ENCODE measurements around the gene IGSF21.

The IGSF21 gene

GRCh38 chr1:18394563-18395156, 287.1 kb downstream of the IGSF21 start:
- no peak for DNase-seq (ENCODE audit: low read depth in 1 of 2, low spot score in 1 of 2)

DNA sequence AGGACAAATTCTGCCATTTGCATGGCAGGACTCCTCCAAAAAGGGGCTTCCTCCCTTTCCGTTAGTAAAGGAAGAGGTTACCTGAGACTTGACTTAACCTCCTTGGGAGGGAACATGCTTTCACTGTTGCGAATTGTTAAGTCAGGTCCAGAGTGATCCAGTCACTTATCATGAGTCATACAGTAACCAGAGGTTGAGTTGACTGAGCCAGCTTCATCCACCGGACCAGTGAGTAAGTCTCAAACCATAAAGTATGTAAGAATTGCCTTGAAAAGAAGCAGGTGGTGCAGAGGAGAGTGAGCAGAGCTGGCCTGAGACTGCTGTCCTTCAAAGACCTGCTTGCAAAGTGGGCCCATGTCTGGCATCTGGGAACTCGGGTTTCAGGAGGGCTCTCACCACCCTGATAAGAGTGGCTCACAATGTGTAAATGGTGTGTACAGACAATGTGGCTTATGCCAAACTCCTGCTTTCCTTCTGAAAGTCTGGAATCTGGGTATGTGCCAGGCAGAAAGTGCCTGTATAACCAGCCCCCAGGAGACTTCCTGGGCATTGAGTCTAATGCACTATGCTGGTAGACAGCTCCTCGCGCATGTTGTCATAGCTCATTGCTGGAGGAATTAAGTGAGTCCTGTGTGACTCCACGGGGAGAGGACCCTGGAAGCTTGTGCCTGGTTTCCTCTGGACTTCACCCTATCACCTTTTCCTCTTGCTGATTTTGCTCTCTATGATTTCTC, 288.8 kb downstream of the IGSF21 start:
- DNase-seq (ENCODE audit: low read depth in 1 of 2, low spot score in 1 of 2), result no peak

DNA sequence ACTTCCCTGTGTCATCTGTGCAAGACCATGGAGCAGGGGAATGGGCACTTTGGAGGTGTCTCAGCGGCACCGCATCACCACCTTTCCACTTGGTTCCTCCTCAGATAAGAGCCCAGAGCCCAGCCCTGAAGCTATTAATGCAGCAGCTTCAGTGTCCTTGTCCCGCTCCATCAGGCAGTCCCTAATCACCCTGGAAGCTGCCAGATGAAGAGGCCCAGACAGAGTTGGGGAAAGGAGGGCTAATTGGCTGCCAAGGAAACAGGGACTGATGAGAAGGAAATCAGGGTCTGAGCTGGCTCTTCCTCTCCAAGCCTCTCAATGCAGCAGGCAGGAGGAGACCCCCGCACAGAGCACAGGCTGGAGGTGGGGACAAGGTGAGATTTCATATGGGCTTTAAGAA, 290.0 kb downstream of the IGSF21 start:
- no peak for DNase-seq (ENCODE audit: low read depth in 1 of 2, low spot score in 1 of 2)

GRCh38 chr1:18398791-18399530, 291.4 kb downstream of the IGSF21 start:
- no peak for DNase-seq (ENCODE audit: low read depth in 1 of 2, low spot score in 1 of 2)

DNA sequence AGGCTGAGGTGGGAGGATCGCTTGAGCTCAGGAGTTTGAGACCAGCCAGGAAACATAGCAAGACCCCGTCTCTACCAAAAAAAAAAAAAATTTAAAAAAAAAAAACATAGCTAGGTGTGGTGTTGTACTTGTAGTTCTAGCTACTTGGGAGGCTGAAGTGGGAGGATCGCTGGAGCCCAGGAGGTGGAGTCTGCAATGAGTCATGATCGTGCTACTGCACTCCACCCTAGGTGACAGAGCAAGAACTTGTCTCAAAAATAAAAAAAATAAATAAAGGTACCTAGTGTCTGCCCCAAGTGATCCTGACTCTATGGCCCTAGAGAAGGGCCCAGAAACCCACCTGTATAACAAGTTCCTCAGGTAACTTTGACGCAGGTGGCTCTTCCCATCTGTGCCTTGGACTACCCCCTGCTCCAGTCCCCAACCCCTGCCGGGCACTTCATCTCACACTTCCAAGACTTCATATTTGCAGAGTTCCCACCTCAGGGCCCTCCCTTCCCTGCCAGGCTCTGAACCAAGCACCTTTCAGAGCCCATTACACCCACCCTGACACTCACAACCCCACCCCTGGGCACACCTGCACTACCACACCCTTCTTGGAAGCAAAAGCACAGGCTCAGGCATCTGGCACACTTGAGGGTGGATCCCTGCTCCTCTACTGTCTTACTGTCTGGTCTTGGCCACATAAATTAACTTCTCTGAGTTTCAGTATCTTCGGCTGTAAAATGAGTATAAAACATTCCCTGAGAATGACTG, 292.9 kb downstream of the IGSF21 start:
- no peak for DNase-seq (ENCODE audit: low read depth in 1 of 2, low spot score in 1 of 2)

DNA sequence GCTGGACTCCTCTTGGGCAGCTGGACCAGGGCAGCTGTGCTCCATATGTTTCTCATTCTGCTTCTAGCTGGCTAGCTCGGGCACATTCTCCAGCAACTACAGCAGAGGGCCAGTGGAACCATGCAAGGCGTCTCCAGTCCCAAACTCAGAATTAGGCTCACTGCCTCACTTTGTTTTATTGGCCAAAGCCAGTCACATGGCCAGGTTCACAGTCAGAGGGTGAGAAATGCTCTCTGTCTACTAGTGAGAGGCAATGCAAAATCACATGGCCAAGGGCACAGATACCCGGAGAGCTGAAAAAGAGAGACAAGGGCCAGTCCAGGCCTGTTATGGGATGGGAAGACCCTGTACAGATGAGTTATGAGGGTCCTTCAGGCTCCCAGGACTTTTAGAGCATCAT, 294.3 kb downstream of the IGSF21 start:
- no peak for DNase-seq (ENCODE audit: low read depth in 1 of 2, low spot score in 1 of 2)

DNA sequence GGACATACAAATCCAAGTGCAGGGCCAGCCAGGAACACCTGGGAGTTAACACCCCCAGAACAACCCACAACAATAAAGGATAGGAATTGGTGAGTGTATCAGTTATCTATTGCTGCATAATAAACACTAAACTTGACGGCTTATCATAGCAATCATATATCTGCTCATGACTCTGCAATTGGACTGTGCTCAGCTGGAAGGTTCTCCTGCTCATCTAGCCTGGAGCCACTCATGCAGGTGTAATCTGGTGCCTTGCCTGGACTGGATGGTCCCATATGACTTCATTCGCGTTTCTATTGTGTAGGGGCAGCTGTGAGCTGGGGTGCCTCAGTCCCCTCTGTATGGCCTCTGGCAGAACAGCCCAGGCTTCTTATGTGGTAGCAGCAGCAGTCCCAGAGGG, 296.9 kb downstream of the IGSF21 start:
- DNase-seq (ENCODE audit: low read depth in 1 of 2, low spot score in 1 of 2), result no peak

- no peak for DNase-seq (ENCODE audit: low read depth in 1 of 2, low spot score in 1 of 2)
Observed at GRCh38 chr1:18407166-18408045, 299.8 kb downstream of the IGSF21 start.

- no peak for DNase-seq (ENCODE audit: low read depth in 1 of 2, low spot score in 1 of 2)
Observed at GRCh38 chr1:18408656-18409370, 301.2 kb downstream of the IGSF21 start.

- DNase-seq (ENCODE audit: low read depth in 1 of 2, low spot score in 1 of 2), result no peak
Observed at GRCh38 chr1:18409609-18410237, 302.1 kb downstream of the IGSF21 start.

GRCh38 chr1:18410407-18410806, 302.8 kb downstream of the IGSF21 start:
- DNase-seq (ENCODE audit: low read depth in 1 of 2, low spot score in 1 of 2), result no peak

- DNase-seq (ENCODE audit: low read depth in 1 of 2, low spot score in 1 of 2), result no peak
Observed at GRCh38 chr1:18411321-18411720, 303.7 kb downstream of the IGSF21 start.

GRCh38 chr1:18411820-18412641, 304.4 kb downstream of the IGSF21 start:
- no peak for DNase-seq (ENCODE audit: low read depth in 1 of 2, low spot score in 1 of 2)

DNA sequence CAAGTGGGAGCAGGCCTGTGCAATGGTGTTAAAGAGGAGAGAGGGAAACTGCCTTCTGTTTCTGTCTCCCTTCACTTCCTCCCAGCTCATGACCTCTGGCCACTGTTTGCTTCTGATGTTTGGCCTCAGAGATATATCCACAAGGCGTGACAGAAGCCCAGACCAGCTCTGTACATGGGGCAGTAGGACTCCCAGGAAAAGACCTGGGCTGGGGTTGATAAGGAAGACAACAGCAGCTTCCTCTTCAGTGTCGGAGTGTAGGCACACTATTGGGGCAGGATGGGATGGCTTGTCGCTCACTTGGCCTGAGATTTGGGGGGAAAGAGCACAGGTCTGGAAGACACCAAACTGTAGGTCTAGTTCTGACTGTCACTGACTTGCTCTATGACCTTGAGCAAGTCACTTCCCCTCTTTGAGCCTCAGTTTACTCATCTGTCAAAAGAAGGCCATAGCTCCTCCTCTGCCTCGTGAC, 305.3 kb downstream of the IGSF21 start:
- DNase-seq (ENCODE audit: low read depth in 1 of 2, low spot score in 1 of 2), result no peak

DNA sequence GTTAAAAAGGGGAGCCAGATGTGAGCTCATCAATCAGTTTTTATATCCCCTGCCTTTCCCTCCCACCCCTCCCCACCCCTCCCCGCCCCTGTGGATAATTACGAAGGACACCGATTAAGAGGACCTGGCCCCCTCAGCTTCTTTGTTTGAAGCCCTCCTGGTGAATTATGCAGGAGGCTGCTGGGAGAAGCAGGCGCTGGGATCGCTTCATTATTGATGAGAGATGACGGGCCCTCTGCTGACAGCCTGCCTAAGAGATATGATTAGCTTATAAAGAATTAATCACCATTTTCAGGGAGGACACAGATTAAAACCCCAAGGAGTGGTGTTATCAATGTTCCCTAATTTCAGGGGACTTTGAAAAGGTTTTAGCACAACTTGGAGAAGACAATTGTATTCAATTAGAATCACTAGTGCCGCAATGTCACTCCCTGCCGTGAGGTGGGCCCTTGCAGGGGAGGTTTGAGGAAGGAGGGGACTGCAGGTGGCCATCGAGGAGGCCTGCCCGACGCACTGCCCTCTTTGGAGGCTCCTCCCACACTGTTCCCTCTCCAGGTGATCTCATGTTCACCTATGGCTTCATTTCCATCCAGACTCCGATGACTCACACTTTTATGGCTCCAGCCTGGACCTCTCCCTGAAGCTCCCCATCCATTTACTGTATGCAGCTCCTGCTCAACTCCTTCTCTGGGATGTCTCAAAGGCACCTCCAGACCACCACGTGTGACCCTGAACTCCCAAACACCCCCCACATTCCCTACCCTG, 306.1 kb downstream of the IGSF21 start:
- no peak for DNase-seq (ENCODE audit: low read depth in 1 of 2, low spot score in 1 of 2)

- no peak for DNase-seq (ENCODE audit: low read depth in 1 of 2, low spot score in 1 of 2)
Observed at GRCh38 chr1:18414321-18414720, 306.7 kb downstream of the IGSF21 start.

- no peak for DNase-seq (ENCODE audit: low read depth in 1 of 2, low spot score in 1 of 2)
Observed at GRCh38 chr1:18414872-18415447, 307.4 kb downstream of the IGSF21 start.
